GM21526 (cell line): Measurements from ENCODE around the gene COMMD1.
"Not testable (repeated sequence)": the region's sequence is repeated elsewhere in the genome, so short reads cannot be mapped to it uniquely, and the experiment has no call there.

Experiments
- ATAC-seq: cut with Tn5 transposase; IDR thresholded peaks from one replicate; pipeline ENCODE4 v1.9.1; 2021; ENCODE audit warnings: moderate library complexity; ENCODE audit not compliant: unreplicated experiment, low FRiP score

The COMMD1 gene

GRCh38 chr2:61922714-61923113 lies 17.2 kb downstream of the COMMD1 start:
- no peak for ATAC-seq

GRCh38 chr2:61924895-61925663 lies 19.6 kb downstream of the COMMD1 start:
- no peak for ATAC-seq

GRCh38 chr2:61926531-61927477 lies 21.3 kb downstream of the COMMD1 start:
- no peak for ATAC-seq

GRCh38 chr2:61928826-61929461 lies 23.5 kb downstream of the COMMD1 start:
- ATAC-seq = no peak

- no peak for ATAC-seq
These were observed 31.6 kb downstream of the COMMD1 start for GRCh38 chr2:61937098-61937497.

GRCh38 chr2:61937886-61938285 lies 32.4 kb downstream of the COMMD1 start:
- ATAC-seq = no peak

GRCh38 chr2:61938511-61938910 lies 33.0 kb downstream of the COMMD1 start:
- ATAC-seq = no peak

- ATAC-seq = no peak
These were observed 37.8 kb downstream of the COMMD1 start for GRCh38 chr2:61943251-61943650.

GRCh38 chr2:61946666-61947065 lies 41.2 kb downstream of the COMMD1 start:
- ATAC-seq = no peak

GRCh38 chr2:61948661-61949457 lies 43.4 kb downstream of the COMMD1 start:
- no peak for ATAC-seq

- ATAC-seq = no peak
These were observed 43.9 kb downstream of the COMMD1 start for GRCh38 chr2:61949458-61949713.

GRCh38 chr2:61949714-61950560 lies 44.5 kb downstream of the COMMD1 start:
- no peak for ATAC-seq

GRCh38 chr2:61950571-61951315 lies 45.3 kb downstream of the COMMD1 start:
- ATAC-seq = no peak

- ATAC-seq = no peak
These were observed 46.4 kb downstream of the COMMD1 start for GRCh38 chr2:61951881-61952280.

GRCh38 chr2:61952288-61952687 lies 46.8 kb downstream of the COMMD1 start:
- ATAC-seq = no peak

GRCh38 chr2:61954856-61955255 lies 49.4 kb downstream of the COMMD1 start:
- ATAC-seq = not testable (repeated sequence)

GRCh38 chr2:61959381-61960293 lies 54.2 kb downstream of the COMMD1 start:
- ATAC-seq = no peak
